Cardiac fibroblast (primary cell): ENCODE data around the gene RBM20.
"Not testable (repeated sequence)": the region's sequence is repeated elsewhere in the genome, so short reads cannot be mapped to it uniquely, and the experiment has no call there.

ENCODE experiments used
- DNase-seq, 2 donors: peaks; one replicate each; pipeline versions ENCODE4 v3.0.0 to v3.0.0-alpha.2; 2010; ENCODE audit warnings: low read depth in 2 of 2
- H3K4me3 ChIP-seq, 2 donors: replicated peaks in 1 of 2; 1 replicate in 1 of 2; 2 replicates in 1 of 2; pipeline ENCODE4 v1.5.1; 2011; ENCODE audit warnings: low read depth in 2 of 2, low read length in 2 of 2, mild to moderate bottlenecking in 2 of 2, moderate library complexity in 1 of 2
- TF ChIP-seq, protein P1 (sequence below): IDR thresholded peaks from one replicate; pipeline ENCODE4 v1.5.1; 2011; ENCODE audit warnings: low read depth, mild to moderate bottlenecking, low read length, inconsistent platforms

The RBM20 gene

DNA sequence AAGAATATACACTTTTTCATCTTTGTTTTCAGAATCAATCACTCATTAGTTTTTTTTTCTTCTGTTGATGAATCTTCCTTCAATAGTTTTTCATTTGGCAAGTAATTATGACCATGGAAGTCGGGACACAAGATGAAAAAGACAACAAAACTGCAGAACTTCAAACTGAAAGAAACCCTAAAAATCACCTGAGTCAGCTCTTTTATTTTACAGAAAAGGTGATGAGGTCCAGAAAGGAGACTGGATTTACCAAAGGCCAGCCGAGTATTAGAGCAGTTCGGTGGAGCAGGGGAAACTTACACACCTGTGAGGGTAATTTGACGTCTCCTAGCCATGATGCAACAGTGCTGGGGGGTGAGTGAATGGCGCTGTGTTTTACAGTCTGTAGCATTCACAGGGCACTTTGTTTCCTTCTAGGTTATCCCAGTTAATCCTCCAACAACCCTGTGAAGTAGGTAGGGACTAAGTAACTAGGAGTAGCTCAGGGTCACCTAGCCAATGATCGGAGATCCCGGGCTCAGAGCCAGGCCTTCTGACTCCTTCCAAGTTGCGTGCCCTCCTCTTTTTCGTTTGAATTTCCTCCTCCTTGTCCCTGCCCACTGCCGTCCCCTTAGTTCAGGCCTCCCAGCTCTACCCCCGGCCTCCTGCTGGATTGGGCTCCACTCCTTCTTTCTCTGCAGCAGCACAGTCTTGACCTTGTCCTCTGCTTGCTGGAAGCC, 14.0 kb downstream of the RBM20 start:
- DNase-seq: no peak
- TF ChIP-seq, protein P1, sequence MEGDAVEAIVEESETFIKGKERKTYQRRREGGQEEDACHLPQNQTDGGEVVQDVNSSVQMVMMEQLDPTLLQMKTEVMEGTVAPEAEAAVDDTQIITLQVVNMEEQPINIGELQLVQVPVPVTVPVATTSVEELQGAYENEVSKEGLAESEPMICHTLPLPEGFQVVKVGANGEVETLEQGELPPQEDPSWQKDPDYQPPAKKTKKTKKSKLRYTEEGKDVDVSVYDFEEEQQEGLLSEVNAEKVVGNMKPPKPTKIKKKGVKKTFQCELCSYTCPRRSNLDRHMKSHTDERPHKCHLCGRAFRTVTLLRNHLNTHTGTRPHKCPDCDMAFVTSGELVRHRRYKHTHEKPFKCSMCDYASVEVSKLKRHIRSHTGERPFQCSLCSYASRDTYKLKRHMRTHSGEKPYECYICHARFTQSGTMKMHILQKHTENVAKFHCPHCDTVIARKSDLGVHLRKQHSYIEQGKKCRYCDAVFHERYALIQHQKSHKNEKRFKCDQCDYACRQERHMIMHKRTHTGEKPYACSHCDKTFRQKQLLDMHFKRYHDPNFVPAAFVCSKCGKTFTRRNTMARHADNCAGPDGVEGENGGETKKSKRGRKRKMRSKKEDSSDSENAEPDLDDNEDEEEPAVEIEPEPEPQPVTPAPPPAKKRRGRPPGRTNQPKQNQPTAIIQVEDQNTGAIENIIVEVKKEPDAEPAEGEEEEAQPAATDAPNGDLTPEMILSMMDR: no peak
- H3K4me3 ChIP-seq: no peak overlapping the region

DNA sequence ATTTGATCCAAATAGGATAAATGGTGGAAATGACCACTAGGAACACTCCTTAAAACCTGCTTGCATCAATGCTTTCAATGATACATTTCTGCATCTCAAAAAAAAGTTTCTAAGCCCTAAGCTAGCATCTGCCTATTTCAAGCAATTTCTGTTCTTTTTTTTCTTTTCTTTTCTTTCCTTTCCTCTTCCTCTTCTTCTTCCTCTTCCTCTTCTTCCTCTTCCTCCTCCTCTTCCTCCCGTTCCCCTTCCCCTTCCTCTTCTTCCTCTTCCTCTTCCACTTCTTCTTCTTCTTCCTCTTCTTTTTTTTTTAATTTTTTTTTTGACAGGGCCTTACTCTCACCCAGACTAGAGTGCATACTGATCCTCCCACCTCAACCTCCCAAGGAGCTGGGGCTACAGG, 15.4 kb downstream of the RBM20 start:
- no peak for DNase-seq
- no peak overlapping the region for H3K4me3 ChIP-seq
- TF ChIP-seq, protein P1: no peak

DNA sequence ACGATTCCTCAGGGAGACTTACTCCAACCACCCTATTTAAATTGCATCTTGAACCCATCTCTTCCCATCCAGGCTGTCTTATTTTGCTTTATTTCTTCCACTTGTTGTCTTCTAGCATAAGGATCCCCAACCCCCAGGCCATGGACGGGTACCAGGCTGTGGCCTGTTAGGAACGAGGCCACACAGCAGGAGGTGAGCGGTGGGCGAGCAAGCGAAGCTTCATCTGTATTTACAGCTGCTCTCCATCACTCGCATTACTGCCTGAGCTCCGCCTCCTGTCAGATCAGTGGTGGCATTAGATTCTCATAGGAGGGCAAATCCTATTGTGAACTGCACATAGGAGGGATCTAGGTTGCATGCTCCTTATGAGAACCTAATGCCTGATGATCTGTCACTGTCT, 16.2 kb downstream of the RBM20 start:
- DNase-seq, H3K4me3 ChIP-seq: not testable (repeated sequence)

DNA sequence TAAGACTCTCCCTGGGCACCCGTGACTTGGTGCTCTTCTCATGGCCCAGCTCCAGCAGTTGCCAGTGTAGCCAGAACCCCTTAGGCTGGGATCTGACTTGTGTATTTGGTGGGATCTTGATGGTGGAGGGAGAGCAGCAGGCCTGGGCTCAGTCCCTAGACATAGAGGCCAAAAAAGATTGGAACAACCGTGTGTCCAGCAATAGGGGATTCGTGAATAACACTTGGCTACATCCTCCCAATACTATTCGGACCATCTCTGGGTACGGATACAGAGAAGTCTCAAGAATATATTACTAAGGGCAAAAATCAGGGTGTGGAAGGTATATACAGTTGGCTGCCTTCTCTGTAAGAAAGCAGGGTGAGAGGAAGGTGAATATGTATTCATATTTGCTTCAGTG, 17.2 kb downstream of the RBM20 start:
- TF ChIP-seq, protein P1: no peak
- DNase-seq: no peak

DNA sequence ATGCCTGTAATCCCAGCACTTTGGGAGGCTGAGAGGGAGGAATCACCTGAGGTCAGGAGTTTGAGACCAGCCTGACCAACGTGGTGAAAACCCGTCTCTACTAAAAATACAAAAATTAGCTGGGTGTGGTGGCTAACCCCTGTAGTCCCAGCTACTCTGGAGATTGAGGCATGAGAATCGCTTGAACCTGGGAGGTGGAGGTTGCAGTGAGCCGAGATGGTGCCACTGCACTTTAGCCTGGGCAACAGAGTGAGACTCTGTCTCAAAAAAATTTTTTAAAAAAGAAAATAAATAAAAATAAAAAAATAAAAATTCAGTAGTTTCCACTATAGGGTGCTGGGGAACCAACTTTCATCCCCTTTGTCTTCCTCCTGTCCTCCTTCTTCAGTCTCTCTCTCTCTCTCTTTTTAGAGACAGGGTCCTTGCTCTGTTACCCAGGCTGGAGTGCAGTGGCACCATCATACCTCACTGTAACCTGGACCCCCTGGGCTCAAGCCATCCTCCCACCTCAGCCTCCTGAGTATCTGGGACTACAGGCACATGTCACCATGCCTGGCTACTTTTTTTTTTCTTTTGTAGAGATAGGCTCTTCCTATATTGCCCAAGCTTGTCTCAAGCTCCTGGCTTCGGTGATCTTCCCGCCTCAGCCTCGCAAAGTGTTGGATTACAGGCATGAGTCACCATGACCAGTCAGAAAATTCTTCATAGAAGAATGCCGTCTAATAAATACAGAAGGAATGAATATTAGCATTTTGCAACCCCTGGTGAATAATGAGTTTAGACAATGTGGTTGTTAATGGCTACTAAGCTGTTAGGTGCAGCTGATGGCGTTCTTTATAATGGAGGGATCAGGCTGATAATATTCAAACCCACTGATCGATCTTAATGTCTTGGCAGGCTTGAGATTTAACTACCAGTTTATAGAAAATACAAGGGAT, 20.6 kb downstream of the RBM20 start:
- peak; percentile 88 to 90 for DNase-seq
- TF ChIP-seq, protein P1: no peak
- H3K4me3 ChIP-seq: no peak overlapping the region

More for the DNA sequence above, 17.2 kb downstream of the RBM20 start:
- no peak overlapping the region for H3K4me3 ChIP-seq

DNA sequence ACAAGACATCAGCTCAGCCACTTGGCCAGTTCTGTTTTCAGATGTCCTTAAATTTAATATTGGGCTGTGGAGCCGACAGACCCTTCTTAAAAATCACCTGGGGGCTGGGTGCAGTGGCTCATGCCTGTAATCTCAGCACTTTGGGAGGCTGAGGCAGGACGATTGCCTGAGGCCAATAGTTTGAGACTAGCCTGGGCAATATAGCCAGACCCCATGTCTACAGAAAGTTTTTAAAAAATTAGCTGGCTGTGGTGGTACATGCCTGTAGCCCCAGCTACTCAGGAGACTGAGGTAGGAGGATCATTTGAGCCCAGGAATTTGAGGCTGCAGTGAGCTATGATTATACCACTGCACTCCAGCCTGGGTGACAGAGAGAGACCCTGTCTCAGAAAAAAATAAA, 22.1 kb downstream of the RBM20 start:
- not testable (repeated sequence) for DNase-seq, H3K4me3 ChIP-seq

DNA sequence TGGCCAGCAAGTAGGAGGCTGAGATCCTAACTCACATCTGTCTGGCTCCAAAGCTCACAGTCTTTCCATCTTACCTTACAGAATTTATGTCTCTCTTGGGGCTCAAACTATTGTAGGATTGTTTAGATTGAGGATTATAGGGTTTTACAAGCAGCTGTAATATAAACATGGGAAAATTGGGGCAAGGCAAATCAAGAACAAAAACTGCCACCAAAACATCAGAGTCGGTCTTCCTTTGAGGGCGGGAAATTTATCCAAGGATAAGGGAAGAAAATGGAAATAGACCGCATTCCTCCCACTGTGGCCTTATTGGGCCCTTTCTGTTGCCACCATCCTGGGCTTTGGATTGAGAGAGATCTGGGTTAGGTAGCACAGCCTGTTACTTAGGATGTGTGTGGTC, 22.5 kb downstream of the RBM20 start:
- TF ChIP-seq, protein P1: no peak
- no peak for DNase-seq
- H3K4me3 ChIP-seq: no peak overlapping the region
